ENCODE data around the gene MMP14. TPM values are rescaled to one million over a fixed set of nuclear protein-coding genes. Genes with fewer than 3 reads are reported as not detected.

Gene MMP14
- polyA plus RNA-seq, 3 donors = 0.14 to 4.6 (median 0.44) TPM

DNA sequence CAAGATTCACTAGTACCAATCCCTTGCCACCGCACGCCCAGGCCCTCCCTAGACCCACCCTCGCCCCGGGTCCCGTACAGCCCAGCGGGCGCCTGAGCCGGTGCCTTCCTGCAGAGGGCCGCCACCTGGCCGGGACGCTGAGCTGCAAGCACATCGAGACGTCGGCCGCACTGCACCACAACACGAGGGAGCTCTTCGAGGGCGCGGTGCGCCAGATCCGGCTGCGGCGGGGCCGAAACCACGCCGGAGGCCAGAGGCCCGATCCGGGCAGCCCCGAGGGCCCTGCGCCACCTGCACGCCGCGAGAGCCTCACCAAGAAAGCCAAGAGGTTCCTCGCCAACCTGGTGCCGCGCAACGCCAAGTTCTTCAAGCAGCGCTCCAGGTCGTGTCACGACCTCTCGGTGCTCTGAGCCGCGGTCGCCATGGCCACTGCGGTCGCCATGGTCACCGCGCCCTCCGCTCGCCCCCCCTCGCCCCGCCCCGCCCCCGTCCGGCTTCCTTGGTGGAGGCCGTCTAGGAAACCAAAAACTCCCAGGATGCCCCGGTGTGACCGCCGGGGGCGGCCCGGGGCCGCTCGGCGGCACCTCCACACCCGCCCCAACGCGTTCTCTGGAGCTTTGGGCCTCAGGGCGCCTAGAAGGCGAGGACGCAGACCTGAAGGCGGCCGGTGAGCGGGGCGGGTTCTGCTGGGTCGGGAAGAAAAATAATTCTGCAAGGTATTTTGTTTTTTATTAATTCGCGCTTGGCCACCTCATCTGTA lies 50.3 kb downstream of the MMP14 start:
- Mint-ChIP-seq H3K9me3 (peaks cover 0 to 10% (median 3%) of the 10 kb centered on the region in 7 donors), H3K36me3 (peaks cover 6 to 10% of the 10 kb centered on the region in 2 donors), H3K27ac (peak overlapping the region in 3 of 7 donors; percentile 13 to 85 (median 14)), H3K27me3 (ENCODE audit: low read depth in 3 of 3) (peaks cover 29 to 51% (median 31%) of the 10 kb centered on the region in 3 donors), H3K4me1 (peaks cover 29% of the 10 kb centered on the region), H3K4me3 (peak overlapping the region; percentile 84 to 94)
- Histone ChIP-seq H3K4me2 (replicated peaks; ENCODE audit: extremely low read depth, low read length, poor library complexity, severe bottlenecking) (peak overlapping the region; percentile 77), H3K27ac (ENCODE audit: low read depth in 1 of 2, low read length in 2 of 2) (no peak overlapping the region), H3K9me3 (replicated peaks in 1 of 2; ENCODE audit: control insufficient read depth in 1 of 2, insufficient read depth in 1 of 2, low read length in 2 of 2) (no peaks in the 10 kb centered on the region), H3K9ac (ENCODE audit: insufficient read depth, low read length, poor library complexity, severe bottlenecking) (peak overlapping the region; percentile 45), H3K4me3 (replicated peaks in 1 of 3; ENCODE audit: low read depth in 2 of 3, low read length in 3 of 3) (peak overlapping the region; percentile 21 to 78 (median 46)), H3K79me2 (ENCODE audit: insufficient read depth, low read length) (no peaks in the 10 kb centered on the region), H2AFZ (ENCODE audit: insufficient read depth, low read depth, low read length, poor library complexity, severe bottlenecking) (peak overlapping the region; percentile 80), H4K20me1 (ENCODE audit: insufficient read depth, low read length) (no peaks in the 10 kb centered on the region), H3K27me3 (ENCODE audit: control insufficient read depth in 2 of 2, insufficient read depth in 2 of 2, low read length in 2 of 2) (peaks cover 0 to 29% of the 10 kb centered on the region in 2 donors), H3K4me1 (ENCODE audit: control insufficient read depth in 1 of 2, insufficient read depth in 2 of 2, low read length in 2 of 2) (peaks cover 12 to 15% of the 10 kb centered on the region in 2 donors), H3K36me3 (replicated peaks in 1 of 2; ENCODE audit: control insufficient read depth in 1 of 2, insufficient read depth in 2 of 2, low read length in 2 of 2) (no peaks in the 10 kb centered on the region)
- DNase-seq = peak; percentile 29 to 51 (median 31)
- TF ChIP-seq, protein P1, sequence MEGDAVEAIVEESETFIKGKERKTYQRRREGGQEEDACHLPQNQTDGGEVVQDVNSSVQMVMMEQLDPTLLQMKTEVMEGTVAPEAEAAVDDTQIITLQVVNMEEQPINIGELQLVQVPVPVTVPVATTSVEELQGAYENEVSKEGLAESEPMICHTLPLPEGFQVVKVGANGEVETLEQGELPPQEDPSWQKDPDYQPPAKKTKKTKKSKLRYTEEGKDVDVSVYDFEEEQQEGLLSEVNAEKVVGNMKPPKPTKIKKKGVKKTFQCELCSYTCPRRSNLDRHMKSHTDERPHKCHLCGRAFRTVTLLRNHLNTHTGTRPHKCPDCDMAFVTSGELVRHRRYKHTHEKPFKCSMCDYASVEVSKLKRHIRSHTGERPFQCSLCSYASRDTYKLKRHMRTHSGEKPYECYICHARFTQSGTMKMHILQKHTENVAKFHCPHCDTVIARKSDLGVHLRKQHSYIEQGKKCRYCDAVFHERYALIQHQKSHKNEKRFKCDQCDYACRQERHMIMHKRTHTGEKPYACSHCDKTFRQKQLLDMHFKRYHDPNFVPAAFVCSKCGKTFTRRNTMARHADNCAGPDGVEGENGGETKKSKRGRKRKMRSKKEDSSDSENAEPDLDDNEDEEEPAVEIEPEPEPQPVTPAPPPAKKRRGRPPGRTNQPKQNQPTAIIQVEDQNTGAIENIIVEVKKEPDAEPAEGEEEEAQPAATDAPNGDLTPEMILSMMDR (IDR thresholded peaks at IDR 0.05) = no peak
- intact Hi-C loops (cut with micrococcal nuclease) = no loop called here
- 4% methylated on average over 69 of the region's 77 CpGs for WGBS (ENCODE audit: insufficient coverage)

DNA sequence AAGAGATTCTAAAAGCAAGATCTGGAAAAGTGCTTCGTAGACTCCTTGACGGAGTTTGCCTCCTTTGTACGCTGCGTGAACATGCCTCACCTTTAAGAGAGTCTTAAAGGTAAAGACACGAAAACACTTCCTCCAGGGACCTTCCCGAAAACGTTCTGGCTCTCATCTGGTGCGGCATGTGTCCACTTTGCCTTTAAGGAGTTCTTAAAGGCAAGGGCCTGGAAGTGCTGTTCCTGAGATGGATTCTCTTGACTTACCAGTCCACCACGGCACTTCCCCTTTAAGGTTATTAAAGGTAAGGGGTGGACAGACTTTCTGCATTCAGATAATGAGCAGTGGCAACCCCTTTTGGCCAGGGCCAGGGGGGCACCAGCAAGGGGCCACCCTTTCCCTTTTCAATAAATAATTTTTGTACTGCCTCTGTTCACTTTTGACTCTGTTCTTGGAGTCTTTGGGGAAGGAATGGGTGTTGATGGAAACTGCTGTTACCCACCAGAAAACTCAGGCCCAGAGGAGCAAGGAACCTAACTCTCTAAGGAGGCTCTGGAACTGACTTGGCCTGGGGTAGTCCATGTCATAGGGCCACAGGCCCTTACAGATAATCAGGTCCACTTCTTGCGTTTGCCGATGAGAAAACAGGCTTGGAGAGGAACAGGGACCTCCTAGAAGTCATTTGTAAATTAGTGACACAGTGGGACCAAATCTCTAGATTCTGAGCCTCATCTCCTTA lies 51.0 kb downstream of the MMP14 start:
- intact Hi-C loops (cut with micrococcal nuclease) = no loop called here
- Histone ChIP-seq H3K4me3 (replicated peaks in 1 of 3; ENCODE audit: low read depth in 2 of 3, low read length in 3 of 3) (peak overlapping the region; percentile 21 to 78 (median 46)), H3K27ac (ENCODE audit: low read depth in 1 of 2, low read length in 2 of 2) (no peak overlapping the region), H3K36me3 (replicated peaks in 1 of 2; ENCODE audit: control insufficient read depth in 1 of 2, insufficient read depth in 2 of 2, low read length in 2 of 2) (peaks cover 0 to under 1% of the 10 kb centered on the region in 2 donors), H2AFZ (ENCODE audit: insufficient read depth, low read depth, low read length, poor library complexity, severe bottlenecking) (peak overlapping the region; percentile 80), H3K9me3 (replicated peaks in 1 of 2; ENCODE audit: control insufficient read depth in 1 of 2, insufficient read depth in 1 of 2, low read length in 2 of 2) (no peaks in the 10 kb centered on the region), H3K4me1 (ENCODE audit: control insufficient read depth in 1 of 2, insufficient read depth in 2 of 2, low read length in 2 of 2) (peaks cover 12 to 15% of the 10 kb centered on the region in 2 donors), H4K20me1 (ENCODE audit: insufficient read depth, low read length) (no peaks in the 10 kb centered on the region), H3K4me2 (replicated peaks; ENCODE audit: extremely low read depth, low read length, poor library complexity, severe bottlenecking) (peak overlapping the region; percentile 77), H3K79me2 (ENCODE audit: insufficient read depth, low read length) (no peaks in the 10 kb centered on the region), H3K27me3 (ENCODE audit: control insufficient read depth in 2 of 2, insufficient read depth in 2 of 2, low read length in 2 of 2) (peaks cover 0 to 25% of the 10 kb centered on the region in 2 donors), H3K9ac (ENCODE audit: insufficient read depth, low read length, poor library complexity, severe bottlenecking) (peak overlapping the region; percentile 45)
- Mint-ChIP-seq H3K27ac (peak overlapping the region in 3 of 7 donors; percentile 13 to 85 (median 14)), H3K4me1 (peaks cover 25% of the 10 kb centered on the region), H3K27me3 (ENCODE audit: low read depth in 3 of 3) (peaks cover 26 to 45% (median 26%) of the 10 kb centered on the region in 3 donors), H3K4me3 (peak overlapping the region; percentile 84 to 94), H3K36me3 (peaks cover 9 to 14% of the 10 kb centered on the region in 2 donors), H3K9me3 (peaks cover 0 to 8% (median 3%) of the 10 kb centered on the region in 7 donors)
- DNase-seq = peak in 2 of 3 donors; percentile 20 to 29
- TF ChIP-seq, protein P1 (IDR thresholded peaks at IDR 0.05) = no peak
- 46% methylated on average over 6 of the region's 11 CpGs for WGBS (ENCODE audit: insufficient coverage)

Measured in CD14-positive monocyte (primary cell).